Measurements from ENCODE around the gene ABCA13.

The ABCA13 gene

GRCh38 chr7:48471196-48471595 is 299.9 kb downstream of the ABCA13 start:
- POLR2A ChIA-PET = no interaction called here
- DNase-seq (ENCODE audit: low read depth, low spot score) = no peak
- CTCF ChIA-PET = no interaction called here
- no peak overlapping the region for H3K4me3 ChIP-seq (ENCODE audit: low read depth, low read length)
- TF ChIP-seq, protein P1, sequence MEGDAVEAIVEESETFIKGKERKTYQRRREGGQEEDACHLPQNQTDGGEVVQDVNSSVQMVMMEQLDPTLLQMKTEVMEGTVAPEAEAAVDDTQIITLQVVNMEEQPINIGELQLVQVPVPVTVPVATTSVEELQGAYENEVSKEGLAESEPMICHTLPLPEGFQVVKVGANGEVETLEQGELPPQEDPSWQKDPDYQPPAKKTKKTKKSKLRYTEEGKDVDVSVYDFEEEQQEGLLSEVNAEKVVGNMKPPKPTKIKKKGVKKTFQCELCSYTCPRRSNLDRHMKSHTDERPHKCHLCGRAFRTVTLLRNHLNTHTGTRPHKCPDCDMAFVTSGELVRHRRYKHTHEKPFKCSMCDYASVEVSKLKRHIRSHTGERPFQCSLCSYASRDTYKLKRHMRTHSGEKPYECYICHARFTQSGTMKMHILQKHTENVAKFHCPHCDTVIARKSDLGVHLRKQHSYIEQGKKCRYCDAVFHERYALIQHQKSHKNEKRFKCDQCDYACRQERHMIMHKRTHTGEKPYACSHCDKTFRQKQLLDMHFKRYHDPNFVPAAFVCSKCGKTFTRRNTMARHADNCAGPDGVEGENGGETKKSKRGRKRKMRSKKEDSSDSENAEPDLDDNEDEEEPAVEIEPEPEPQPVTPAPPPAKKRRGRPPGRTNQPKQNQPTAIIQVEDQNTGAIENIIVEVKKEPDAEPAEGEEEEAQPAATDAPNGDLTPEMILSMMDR (IDR thresholded peaks at IDR 0.05; ENCODE audit: insufficient read depth, low read length, missing control alignments) = no peak

- CTCF ChIA-PET = no interaction called here
Observed at GRCh38 chr7:48472640-48473039, 301.4 kb downstream of the ABCA13 start.

DNA sequence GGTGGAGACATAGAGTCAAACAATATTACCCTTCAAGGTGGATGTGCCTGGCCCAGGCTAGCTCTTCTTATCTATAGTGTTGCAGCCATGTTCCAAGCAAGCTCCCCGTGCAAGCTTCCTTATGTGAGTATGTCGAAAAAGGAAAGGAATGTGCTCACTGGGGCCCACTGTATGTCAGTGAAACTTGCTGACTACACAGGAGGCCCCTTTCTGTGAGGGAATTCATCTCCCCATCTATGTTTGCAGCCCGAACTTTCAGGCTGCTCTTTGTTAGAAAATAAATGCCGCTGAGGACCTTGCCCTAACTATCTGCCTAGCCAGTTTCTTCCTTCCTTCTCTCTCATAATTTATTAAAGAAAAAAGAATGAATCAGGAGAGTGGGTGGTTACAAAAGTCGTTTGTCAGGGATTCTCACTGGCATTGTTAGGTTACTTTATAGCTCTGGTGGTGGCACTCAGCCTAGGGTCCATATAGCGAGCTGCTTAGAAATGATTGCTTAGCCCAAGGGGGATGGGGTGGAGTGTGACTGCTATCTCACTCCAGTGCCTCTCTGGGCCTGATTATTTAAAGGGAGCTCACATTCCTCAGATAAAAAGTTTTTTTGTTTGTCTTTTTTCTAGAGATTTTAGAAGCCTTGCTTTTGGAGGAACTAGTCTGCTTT is 302.1 kb downstream of the ABCA13 start:
- DNase-seq (ENCODE audit: low read depth, low spot score) = no peak
- CTCF ChIA-PET = no interaction called here
- no peak overlapping the region for H3K4me3 ChIP-seq (ENCODE audit: low read depth, low read length)
- TF ChIP-seq, protein P1 (IDR thresholded peaks at IDR 0.05; ENCODE audit: insufficient read depth, low read length, missing control alignments) = no peak
- POLR2A ChIA-PET = no interaction called here

More at GRCh38 chr7:48472640-48473039, 301.4 kb downstream of the ABCA13 start:
- no peak overlapping the region for H3K4me3 ChIP-seq (ENCODE audit: low read depth, low read length)
- POLR2A ChIA-PET = no interaction called here
- no peak for DNase-seq (ENCODE audit: low read depth, low spot score)
- TF ChIP-seq, protein P1 (IDR thresholded peaks at IDR 0.05; ENCODE audit: insufficient read depth, low read length, missing control alignments) = no peak

DNA sequence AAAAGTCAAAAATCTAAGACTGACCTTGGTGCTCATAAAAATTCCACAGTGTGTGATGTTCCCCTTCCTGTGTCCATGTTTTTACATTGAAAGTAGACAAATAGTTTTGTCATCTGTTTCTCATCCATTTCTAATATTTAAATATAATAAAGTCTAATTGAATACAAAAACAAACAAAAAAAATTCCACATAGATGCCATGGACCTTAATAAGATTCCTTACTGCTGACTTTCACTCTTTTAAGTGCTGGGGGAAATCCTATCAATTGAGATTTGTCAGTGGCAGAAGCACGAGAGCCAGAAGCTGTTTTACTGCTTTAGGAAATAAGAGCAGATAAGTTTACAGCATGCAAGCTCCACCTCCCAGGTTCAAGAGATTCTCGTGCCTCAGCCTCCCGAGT is 310.0 kb downstream of the ABCA13 start:
- ChIA-PET POLR2A (no interaction called here), CTCF (no interaction called here)
- H3K4me3 ChIP-seq (ENCODE audit: low read depth, low read length) = no peak overlapping the region
- TF ChIP-seq, protein P1 (IDR thresholded peaks at IDR 0.05; ENCODE audit: insufficient read depth, low read length, missing control alignments) = no peak
- DNase-seq (ENCODE audit: low read depth, low spot score) = no peak

DNA sequence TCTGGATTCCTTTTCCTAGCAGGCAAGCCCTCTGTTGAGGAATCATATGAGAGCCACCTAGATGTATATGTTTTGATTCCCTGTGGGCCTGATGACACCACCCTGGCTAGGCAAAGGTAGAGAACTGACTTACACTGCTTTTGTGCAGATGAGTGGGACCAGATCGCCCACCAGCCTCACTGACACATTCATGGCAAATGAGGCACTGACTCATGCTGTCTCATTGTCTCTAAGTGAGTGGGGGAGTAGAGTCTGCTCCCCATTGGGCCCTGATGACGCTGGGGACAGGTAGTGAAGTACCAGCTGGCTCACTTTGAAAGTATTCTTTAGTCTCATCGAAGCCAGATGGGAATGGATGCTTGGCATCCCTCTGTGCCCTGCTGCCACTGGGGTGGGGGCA is 326.3 kb downstream of the ABCA13 start:
- H3K4me3 ChIP-seq (ENCODE audit: low read depth, low read length) = no peak overlapping the region
- ChIA-PET CTCF (no interaction called here), POLR2A (no interaction called here)
- TF ChIP-seq, protein P1 (IDR thresholded peaks at IDR 0.05; ENCODE audit: insufficient read depth, low read length, missing control alignments) = no peak
- no peak for DNase-seq (ENCODE audit: low read depth, low spot score)

GRCh38 chr7:48502021-48502420 is 330.8 kb downstream of the ABCA13 start:
- TF ChIP-seq, protein P1 (IDR thresholded peaks at IDR 0.05; ENCODE audit: insufficient read depth, low read length, missing control alignments) = no peak
- CTCF ChIA-PET = no interaction called here
- H3K4me3 ChIP-seq (ENCODE audit: low read depth, low read length) = no peak overlapping the region
- DNase-seq (ENCODE audit: low read depth, low spot score) = no peak
- POLR2A ChIA-PET = no interaction called here
